NCI-H128 (cell line): ENCODE results near the gene ATIC.
"Not testable (repeated sequence)": the region's sequence is repeated elsewhere in the genome, so short reads cannot be mapped to it uniquely, and the experiment has no call there.

Source experiments
- DNase-seq: peaks from one replicate; lab custom pipeline; 2025; ENCODE audit not compliant: unreplicated experiment; lab: John Stamatoyannopoulos, UW

ATIC gene

DNA sequence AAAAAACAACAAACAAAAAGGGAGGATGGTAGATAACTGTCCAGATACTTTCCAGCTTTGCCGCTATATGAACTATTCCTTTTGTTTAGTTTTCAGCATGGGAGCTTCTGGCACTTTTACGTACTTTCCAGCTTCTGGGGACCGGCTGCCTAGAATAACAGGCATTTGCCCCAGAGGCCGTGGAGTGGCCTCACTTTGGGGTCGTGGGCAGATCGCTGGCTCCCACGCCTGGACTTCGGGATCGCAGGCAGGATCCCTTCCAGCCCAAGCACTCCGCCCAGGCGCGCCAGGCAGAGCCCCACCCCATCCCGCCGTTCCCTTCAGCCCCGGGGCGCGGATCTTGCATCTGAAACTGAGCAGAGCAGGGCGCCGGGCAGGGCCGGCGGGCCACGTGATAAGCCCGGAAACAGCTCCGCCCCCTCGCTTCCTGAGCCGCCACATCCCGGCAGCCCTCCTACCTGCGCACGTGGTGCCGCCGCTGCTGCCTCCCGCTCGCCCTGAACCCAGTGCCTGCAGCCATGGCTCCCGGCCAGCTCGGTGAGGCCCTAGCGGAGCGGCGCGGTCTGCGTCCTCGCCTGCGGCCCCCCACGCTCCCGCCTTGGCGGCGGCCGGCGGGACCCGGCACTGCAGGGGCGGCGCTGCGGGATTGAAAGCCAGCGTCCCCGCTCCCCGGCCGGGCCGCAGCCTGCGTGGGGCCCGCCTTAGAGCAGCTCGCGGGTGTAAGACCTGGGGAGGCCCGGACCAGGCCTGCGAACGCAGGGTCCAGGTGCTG lies at the start of gene ATIC:
Gene ATIC, plus strand, starts transcription at position 435 of the 772 bp plus-strand sequence. Its CDS starts 84 bp downstream, at position 519.
- peak; percentile 55 for DNase-seq

DNA sequence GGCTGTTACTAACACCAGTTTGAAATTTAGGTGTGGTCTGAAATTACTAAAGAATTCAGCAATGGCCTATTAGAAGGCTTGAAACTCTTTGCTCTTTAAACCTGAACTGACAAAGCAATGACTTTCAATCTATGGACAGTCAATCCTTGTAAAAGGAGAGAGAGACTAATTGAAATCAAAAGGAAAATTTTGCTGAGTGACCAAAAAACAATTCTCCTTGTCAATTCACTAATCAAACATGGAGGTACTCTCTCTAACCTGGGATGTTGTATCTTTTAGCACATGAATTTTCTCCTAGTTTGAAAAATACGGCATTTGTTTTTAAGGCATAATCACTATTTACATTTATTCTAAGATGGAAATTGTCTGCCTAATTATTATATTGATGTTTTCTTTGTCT lies 49.6 kb upstream of the ATIC start:
- no peak for DNase-seq

DNA sequence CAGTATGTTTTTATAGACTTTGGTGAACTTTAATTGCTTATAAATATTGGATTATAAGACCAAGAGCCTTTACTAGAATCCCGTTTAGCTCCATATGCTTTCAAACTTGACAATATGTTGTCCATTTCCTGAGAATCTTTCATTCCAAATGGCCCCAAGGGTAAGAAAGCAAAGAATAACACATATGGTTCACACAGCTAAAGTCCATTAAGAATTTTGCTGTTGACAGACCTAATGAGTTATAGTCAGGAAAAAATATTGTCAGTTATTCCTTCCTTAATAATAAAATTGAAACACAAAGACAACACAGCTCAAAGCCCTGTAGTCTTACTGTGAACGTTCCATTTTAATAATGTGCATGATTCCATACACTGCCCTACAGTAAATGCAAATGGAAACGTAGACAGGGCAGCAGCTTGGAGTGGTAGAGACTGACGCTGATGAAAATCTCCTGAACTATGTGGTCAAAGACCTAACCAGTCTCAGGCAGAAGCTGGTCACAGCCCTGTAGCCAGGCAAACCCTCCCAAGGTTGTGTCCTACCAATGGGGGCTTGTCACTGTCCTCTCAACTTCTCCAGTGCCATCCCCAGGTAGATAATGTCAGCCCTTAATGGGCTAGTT lies 49.0 kb upstream of the ATIC start:
- no peak for DNase-seq

DNA sequence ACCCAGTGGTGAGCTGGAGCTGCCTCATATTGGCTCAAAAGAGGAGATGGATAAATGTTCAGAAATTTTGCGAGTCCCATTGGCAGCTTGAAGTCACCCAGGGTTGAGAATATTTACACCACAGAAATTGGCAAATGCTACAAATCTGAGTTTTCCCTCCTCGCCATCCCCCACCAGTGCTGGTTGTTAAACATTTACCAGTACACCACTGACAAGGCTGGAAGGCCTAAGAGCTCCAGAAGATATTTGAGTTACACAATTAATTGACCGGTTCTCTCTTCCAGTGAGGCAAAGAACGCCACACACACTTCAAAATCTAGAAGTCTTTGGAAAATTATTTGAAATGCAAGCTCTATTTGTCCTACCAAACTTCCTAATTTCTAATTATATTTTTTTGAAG lies 47.5 kb upstream of the ATIC start:
- DNase-seq, result no peak

DNA sequence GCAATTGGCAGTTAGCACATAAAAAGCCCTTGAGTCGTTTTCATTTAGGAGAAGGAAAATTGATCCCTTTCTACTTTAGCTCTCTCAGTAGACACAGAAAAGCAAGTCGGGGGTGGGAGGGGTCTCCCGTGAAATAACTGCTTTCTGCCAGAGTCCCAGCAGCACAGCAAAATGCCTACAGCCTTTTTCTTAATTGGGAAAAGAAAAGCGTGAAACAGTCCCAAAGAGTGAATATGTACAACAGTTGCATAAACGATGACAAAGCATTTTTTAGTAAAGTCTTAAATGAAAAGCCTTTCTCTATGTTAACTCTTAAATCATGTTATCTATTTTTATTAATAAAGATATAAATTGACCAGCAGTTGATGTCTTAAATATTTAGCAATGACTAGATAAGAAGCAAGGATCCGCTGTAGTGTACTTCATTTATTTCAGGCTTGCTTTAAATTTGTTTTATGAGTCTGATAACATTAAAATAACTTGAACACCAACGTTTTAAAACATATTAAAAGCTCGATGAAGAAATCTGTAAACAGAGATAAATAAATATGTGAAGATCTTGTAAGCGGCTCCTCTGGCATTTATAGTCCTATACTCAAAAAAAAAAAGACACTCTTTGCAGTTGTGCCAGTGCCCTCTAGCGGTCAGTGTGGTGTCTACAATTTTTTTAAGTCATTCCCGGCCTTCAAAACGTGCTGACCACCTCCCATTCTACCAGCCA lies 42.3 kb upstream of the ATIC start:
- DNase-seq, result peak; percentile 7

DNA sequence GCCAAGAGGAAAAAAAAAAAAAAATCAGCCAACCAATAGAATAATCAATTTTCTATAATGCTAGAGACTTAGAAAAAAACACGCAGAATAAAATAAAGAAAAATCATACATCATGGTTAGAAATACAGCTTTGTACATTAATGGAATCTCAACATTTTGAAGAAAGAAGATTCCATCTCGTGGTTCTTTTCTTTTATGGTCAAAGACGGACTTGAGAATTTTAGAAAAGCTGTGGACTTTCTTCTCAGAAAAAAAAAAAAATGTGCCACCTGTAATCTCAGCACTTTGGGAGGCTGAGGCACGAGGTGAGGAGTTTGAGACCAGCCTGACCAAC lies 41.8 kb upstream of the ATIC start:
- no peak for DNase-seq

DNA sequence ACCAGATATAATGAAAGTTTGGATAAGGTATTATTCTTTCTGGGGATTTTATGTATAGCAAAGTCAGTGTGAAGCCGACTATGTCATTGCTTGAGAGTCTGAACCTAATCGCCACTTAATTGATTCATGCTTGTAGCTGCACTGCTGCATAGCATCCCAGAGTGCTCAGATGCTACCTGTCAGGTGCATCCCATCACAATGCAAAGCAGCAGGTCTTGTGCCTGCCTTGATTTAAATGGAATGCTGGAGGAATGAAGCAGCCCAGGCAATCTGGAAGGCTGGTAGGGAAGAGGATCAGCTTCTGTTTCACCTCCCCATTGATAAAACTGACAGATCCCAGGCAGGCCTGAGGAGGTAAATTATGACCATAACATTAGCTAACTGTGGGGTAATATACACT lies 40.4 kb upstream of the ATIC start:
- DNase-seq, result no peak

DNA sequence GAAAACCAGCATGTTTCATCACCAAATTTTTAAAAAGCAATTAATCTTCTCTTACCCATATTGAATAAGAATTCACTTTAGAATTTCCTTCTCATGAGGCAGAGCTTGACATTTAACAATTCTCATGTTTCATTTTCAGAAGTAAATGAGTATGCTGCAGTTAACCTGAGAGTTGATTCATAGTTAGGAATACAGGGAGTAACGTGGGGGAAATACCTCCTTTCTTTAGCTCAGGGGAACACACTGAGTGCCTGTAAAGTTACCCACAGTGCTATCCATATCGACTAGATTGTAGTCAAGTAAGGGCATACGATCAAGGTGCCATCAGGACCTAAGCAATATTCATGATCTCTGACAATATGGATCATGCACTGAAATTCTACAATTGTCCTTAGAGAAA lies 38.9 kb upstream of the ATIC start:
- DNase-seq, result no peak

DNA sequence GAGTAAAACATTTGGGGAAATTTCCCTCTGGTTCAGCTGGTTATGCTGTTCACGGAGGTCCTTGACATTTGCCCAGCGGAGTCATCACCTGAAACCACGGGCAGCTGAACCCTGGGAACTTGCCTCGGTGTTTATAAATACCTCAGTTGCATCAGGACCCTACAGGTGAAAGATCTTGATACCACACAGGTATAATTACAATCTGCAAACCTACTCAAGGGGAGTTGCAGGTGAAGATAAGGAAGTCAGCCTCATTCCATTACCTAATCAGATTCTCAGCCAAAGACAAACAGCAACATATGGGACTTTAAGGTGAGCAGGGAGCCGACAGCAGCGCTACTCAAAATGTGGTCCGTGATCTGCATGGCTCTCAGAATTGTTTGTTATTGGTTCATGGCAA lies 37.0 kb upstream of the ATIC start:
- DNase-seq, result no peak

DNA sequence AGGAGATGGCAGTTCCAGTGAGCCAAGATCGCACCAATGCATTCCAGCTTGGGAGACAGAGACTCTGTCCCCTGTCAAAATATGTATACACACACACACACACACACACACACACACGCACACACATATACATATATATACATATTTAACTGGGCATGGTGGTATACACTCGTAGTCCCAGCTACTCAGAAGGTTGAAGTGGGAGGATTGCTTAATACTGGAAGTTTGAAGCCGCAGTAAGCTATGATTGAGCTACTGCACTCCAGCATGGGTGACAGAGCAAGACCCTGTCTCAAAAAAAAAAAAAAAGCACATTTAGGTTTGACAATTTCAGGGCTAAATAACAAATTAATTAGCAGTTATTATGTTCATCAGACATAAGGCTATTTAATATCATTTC lies 36.0 kb upstream of the ATIC start:
- no peak for DNase-seq

DNA sequence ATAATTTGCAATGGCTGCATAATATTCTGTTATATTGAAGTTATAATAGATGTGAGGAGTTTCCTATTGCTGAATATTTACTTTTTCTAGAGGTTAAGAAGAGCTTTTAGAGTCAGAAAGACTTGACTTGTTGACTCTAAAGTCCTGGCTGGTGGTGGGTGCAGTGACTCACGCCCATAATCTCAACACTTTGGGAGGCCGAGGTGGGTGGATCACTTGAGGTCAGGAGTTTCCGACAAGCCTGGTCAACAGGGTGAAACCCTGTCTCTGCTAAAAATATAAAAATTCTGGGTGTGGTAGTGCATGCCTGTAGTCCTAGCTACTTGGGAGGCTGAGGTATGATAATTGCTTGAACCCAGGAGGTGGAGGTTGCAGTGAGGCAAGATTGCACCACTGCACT lies 33.9 kb upstream of the ATIC start:
- no peak for DNase-seq

DNA sequence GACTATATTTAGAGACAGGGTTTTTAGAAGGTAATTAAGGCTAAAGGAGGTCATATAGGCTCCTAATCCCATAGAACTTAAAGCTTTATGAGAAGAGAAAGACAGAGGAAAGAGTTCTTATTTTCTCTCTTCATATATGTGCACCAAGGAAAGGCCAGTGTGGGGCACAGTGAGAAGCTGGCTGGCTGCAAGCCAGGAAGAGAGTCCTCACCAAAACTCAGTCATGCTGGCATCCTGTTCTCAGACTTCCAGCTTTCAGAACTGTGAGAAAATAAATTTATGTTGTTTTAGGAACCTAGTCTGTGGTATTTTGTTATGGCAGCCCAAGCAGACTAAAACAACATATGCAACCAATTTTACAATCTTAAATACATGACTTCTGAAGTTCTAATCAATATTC lies 31.5 kb upstream of the ATIC start:
- DNase-seq, result no peak

DNA sequence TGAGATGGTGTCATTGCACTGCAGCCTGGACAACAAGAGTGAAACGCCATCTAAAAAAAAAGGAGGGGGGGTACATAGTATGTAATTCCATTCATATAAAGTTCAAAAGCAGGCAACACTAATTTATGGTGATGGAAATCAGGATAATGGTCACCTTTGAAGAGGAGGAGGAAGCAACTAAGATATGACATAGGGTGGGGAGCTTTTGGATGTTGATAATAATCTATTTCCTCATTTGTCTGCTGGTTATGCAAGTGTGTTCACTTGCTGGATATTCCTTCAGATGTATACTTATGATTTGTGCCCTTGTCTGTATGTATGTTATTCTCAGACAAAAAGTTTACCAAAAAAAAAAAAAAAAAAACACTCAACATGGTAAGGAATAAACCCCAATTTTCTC lies 28.6 kb upstream of the ATIC start:
- no peak for DNase-seq

DNA sequence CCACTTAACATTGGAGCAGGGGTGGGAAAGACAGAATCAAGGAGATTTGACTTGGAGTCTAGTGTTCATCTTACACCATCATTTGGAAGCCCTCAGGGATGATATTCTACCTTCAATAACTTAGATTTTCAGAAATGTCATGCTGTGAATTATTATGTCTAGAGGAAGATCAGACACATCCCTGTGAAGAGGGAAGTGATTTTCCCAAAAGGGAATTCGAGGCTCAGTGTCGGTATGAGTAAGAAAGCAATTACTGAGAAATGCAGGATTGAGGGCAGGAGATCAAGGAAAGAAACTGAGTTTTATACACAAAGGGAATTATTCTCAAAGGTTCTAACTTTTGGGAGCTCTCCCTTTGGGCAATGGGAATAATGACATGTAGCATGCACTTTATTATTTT lies 25.6 kb upstream of the ATIC start:
- no peak for DNase-seq

DNA sequence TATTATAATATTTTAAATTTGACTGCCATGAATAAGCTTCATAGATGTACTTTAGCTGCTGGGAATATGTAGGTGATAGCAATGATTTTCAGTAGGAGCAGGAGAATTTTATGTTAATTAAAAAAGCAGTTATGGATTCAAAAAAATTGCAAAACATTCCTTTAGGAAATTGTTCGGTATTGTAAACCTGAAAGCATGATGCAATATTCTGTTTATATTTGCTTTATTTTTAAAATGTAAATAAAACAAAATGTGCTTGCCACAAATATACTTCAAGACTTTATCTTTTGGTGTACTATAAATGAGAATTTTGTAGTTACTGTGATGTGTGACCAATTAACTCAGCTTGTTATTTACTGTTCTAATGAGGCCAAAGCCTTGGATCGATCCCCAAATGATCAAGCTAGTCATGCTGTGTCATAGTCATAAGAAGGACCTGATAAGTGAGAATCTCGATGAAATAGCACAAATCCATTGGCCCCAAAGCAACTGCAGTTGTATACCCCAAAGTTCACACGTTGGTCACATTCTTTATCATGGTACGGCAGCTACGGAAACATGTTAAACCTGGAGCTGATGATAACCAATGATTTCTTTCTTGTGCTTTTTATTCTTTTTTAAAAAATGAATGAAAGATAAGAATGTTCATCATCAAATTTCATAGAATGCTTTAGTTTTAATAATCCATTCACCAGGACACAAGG lies 23.6 kb upstream of the ATIC start:
- no peak for DNase-seq

DNA sequence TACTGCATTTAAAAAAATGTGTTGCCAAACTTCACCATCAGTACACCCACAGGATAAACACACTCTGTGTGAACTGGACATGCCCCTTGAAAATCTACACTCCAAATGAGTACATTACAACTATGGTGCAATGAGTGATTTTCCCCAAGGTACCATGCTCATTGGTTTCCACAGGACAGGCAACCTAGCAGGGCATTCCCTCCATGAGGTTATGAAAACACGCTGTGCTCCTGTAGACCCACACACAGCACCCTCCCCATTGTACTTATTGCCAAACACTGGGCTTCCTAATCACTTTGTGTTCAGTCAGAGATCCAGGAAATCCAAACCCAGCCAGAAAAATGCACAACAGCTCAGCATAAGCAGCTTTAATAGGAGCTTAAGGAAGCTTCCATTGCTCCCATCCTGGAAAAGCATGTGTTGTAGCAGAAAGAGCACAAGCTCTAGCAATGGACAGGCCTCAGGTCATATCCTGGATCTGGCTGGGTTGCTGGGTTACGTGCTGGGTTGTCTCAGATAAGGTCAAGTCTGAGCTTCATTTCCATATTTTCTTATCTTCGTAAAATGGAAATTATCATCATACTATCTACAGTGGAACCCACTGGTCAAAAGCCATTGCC lies 20.8 kb upstream of the ATIC start:
- DNase-seq, result no peak

DNA sequence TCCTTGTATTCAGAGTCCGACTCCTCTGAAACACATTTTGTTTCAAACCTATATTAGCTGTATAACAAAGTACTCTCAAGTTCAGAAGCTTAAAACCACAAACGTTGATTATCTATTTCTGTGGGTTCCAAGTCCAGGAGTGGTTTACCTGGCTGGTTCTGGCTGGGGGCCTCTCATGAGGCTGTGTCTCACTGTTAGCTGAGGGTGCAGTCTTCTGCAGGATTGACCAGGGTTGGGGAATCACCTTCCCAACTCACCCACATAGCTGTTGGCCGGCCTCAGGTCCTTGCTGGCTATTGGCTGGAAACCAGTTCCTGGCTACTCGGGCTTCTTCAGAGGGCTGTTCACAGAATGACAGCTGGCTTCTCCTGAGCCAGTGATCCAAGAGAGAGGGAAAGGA lies 18.0 kb upstream of the ATIC start:
- DNase-seq, result no peak

DNA sequence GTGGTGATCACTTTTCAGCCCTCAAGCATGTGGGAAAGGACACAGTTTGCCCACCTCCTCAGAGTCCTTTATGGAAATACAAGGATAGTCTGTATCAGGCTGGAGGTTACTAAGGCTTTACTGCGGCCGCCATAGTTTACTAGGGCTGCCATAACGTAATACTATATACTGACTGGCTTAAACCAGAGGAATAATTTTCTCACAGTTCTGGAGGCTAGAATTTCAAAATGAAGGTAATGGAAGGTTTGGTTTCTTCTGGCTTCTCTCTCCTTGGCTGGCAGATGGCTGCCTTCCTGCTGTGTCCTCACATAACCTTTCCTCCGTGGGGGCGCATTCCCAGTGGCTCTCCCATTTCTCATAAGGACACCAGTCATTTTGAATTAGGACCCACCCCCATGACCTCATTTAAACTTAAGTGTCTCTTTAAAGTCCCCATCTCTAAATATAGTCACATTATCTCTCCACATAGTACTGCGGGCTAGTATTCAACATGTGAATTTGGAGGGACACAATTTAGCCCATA lies 12.5 kb upstream of the ATIC start:
- no peak for DNase-seq

DNA sequence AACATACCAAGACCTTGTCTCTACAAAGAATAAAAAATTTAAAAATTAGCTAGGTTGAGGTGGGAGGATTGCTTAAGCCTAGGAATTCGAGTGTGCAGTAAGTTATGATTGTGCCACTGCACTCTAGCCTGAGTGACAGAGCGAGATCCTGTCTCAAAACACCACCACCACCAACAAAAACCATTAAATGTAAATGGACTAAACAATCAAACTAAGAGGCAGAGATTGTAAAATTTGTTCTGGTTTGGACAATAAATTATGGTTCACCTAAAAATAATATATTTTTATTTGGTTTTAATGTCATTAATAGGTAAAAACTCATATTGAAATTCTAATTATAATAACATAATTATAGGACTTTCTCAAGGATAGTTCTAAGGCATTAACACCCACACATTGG lies 9.9 kb upstream of the ATIC start:
- no peak for DNase-seq

DNA sequence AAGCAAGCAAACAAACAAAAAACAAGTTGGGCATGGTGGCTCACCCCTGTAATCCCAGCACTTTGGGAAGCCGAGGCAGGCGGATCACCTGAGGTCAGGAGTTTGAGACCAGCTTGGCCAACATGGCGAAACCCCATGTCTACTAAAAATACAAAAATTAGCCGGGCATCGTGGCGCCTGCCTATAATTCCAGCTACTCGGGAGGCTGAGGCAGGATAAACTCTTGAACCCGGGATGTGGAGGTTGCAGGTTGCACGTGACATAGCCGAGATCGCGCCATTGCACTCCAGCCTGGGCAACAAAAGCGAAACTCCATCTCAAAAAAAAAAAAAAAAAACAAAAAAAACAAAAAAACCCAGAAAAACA lies 617 bp upstream of the ATIC start:
- not testable (repeated sequence) for DNase-seq

DNA sequence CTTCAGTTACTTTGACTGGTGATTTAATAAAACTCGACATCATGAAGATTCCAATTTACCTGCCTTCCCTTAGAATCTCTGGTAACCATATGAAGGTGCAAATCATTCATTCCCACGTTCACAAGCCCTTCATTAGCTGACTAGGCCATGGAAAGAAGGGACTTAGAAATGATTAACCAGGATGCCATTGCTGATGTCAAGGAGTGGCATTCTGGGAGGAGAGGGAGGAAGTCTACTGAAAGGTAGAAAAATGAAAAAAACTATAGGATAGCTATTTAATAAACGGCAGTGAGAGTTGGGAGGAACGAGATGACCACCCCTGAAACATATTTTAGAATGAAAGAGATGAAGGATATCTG lies 1.4 kb downstream of the ATIC start:
- no peak for DNase-seq
